ENCODE measurements around the gene KCTD15. TPM values are rescaled to one million over a fixed set of nuclear protein-coding genes. Genes with fewer than 3 reads are reported as not detected.

Gene KCTD15
- total RNA-seq, 4 donors from 2014 or later = 91.3 to 117 (median 95.0) TPM

DNA sequence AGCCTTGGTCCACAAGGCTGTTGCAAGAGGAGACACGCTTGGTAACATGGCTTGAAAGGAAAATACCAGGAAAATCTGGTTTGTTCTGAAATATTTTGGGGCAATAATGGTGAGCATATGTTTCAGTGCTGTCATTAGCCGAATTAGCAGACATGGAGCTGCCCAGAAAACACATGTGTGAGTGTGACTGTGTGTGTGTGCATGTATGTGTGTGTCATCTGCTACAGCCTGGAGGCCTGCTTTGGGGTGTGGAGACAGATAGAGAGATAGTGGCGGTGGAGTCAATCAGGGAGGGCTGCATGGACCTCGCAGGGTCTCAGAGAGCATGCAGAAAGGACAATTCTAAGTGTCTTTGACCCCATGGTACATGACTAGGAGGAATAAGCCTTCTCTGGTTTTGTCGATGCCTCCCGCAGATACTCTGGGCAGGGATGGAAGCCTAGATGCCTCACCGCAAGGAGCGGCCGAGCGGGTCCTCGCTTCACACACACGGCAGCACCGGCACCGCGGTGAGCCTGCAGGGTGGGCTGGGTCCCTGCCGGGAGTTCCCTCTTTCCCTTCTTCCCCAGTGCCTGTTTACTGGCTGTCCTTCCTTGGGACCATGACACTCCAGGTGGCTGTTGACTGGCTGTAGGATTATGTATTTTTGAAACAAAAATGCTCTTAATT lies 3.5 kb downstream of the KCTD15 start:
- H3K27me3 ChIP-seq = no peaks in the 10 kb centered on the region
- H3K4me1 ChIP-seq = peaks cover 23 to 75% (median 60%) of the 10 kb centered on the region in 4 donors
- DNase-seq (ENCODE audit: extremely low spot score) = no peak
- H3K9me3 ChIP-seq = no peaks in the 10 kb centered on the region
- intact Hi-C loops (cut with DNase I) = no loop called here
- peak overlapping the region; percentile 71 to 91 (median 82) for H3K4me3 ChIP-seq
- H3K36me3 ChIP-seq = peaks cover 0 to 48% (median 32%) of the 10 kb centered on the region in 4 donors
- WGBS = 85% methylated on average over 16 of the region's 16 CpGs
- H3K27ac ChIP-seq (replicated peaks in 1 of 4) = peak overlapping the region; percentile 96 to 97 (median 96)
- TF ChIP-seq, protein P1, sequence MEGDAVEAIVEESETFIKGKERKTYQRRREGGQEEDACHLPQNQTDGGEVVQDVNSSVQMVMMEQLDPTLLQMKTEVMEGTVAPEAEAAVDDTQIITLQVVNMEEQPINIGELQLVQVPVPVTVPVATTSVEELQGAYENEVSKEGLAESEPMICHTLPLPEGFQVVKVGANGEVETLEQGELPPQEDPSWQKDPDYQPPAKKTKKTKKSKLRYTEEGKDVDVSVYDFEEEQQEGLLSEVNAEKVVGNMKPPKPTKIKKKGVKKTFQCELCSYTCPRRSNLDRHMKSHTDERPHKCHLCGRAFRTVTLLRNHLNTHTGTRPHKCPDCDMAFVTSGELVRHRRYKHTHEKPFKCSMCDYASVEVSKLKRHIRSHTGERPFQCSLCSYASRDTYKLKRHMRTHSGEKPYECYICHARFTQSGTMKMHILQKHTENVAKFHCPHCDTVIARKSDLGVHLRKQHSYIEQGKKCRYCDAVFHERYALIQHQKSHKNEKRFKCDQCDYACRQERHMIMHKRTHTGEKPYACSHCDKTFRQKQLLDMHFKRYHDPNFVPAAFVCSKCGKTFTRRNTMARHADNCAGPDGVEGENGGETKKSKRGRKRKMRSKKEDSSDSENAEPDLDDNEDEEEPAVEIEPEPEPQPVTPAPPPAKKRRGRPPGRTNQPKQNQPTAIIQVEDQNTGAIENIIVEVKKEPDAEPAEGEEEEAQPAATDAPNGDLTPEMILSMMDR (IDR thresholded peaks at IDR 0.05) = no peak
- TF ChIP-seq POLR2AphosphoS5 (IDR thresholded peaks at IDR 0.05) (no peak), POLR2A (IDR thresholded peaks at IDR 0.05; ENCODE audit: low read depth) (no peak), EP300 (IDR thresholded peaks at IDR 0.05) (no peak)

DNA sequence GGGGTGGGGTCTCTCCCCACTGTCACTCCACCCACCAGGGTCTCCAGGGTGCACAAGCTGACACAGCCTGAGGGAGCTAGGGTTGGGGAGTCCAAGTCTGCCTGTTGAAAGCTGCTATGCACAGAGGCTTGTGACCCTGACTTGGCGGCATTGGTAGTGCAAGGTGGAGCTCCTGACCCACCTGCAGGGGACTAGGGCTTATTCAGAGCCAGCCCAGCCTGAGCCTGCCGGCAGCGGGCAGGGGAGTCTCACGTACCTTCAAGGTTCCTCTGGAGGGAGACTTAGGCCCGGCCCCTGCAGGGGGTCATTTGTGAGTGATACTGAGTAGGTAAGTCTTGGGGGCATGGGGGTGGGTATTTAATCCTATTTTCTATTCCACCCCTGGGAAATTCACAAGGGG lies 4.7 kb downstream of the KCTD15 start:
- no peak overlapping the region for H3K4me3 ChIP-seq
- H3K9me3 ChIP-seq = no peaks in the 10 kb centered on the region
- DNase-seq (ENCODE audit: extremely low spot score) = no peak
- intact Hi-C loops (cut with DNase I) = no loop called here
- no peaks in the 10 kb centered on the region for H3K27me3 ChIP-seq
- WGBS = 88% methylated on average over 4 of the region's 5 CpGs
- H3K36me3 ChIP-seq = peaks cover 0 to 52% (median 37%) of the 10 kb centered on the region in 4 donors
- peak overlapping the region in 2 of 4 donors; percentile 96 for H3K27ac ChIP-seq (replicated peaks in 1 of 4)
- TF ChIP-seq POLR2AphosphoS5 (IDR thresholded peaks at IDR 0.05) (no peak), EP300 (IDR thresholded peaks at IDR 0.05) (no peak), POLR2A (IDR thresholded peaks at IDR 0.05; ENCODE audit: low read depth) (no peak)
- TF ChIP-seq, protein P1 (IDR thresholded peaks at IDR 0.05) = no peak
- peaks cover 26 to 88% (median 72%) of the 10 kb centered on the region in 4 donors for H3K4me1 ChIP-seq

DNA sequence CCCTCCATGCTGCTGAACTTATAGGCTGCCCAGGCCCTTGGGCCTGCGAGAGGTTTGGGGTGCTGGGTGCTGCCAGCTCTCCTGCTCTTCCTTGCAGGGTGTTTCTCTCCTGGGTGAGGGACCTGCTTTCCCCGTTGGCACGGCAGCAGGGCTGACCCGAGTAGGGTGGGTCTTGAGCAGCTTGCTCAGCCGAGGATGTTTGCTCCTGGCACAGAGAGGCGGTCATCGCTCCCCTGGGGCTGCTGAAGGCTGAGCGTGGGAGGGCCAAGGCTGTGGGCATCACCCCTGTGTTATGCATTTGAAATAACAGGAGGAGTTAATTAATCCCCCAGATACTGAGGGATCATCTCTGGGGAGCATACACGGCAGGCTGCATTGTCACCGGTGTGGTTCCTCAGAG lies 5.3 kb downstream of the KCTD15 start:
- H3K27ac ChIP-seq (replicated peaks in 1 of 4) = peak overlapping the region; percentile 3 to 96 (median 86)
- 78% methylated on average over 6 of the region's 10 CpGs for WGBS
- no peak for DNase-seq (ENCODE audit: extremely low spot score)
- intact Hi-C loops (cut with DNase I) = no loop called here
- H3K9me3 ChIP-seq = no peaks in the 10 kb centered on the region
- H3K36me3 ChIP-seq = peaks cover 0 to 58% (median 43%) of the 10 kb centered on the region in 4 donors
- H3K4me3 ChIP-seq = no peak overlapping the region
- H3K27me3 ChIP-seq = no peaks in the 10 kb centered on the region
- no peak for TF ChIP-seq POLR2AphosphoS5 (IDR thresholded peaks at IDR 0.05)
- no peak for TF ChIP-seq POLR2A (IDR thresholded peaks at IDR 0.05; ENCODE audit: low read depth)
- no peak for TF ChIP-seq EP300 (IDR thresholded peaks at IDR 0.05)
- TF ChIP-seq, protein P1 (IDR thresholded peaks at IDR 0.05) = no peak
- H3K4me1 ChIP-seq = peaks cover 24 to 90% (median 74%) of the 10 kb centered on the region in 4 donors

DNA sequence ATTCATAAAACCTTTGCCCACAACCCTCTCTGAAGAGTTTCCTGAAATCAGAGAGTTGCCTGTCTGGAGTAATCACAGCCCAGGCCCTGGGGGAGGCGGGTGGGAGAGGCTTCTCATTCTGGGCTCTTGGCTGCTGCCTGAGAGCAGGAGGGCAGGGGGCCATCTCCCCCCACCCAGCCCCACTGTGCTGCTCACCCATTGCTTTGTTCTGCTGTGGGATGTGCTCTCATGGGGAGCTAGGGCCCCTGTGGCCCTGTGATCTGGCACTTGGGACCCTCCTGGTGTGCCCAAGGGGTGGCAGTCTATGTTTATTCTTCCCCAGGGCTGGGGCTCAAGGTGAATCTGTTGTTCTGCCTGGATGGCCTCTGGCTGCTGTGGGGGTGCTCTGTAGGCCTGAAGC lies 6.1 kb downstream of the KCTD15 start:
- no peaks in the 10 kb centered on the region for H3K9me3 ChIP-seq
- intact Hi-C loops (cut with DNase I) = no loop called here
- H3K36me3 ChIP-seq = peaks cover 0 to 66% (median 51%) of the 10 kb centered on the region in 4 donors
- H3K27ac ChIP-seq (replicated peaks in 1 of 4) = peak overlapping the region; percentile 75 to 96 (median 89)
- H3K27me3 ChIP-seq = no peaks in the 10 kb centered on the region
- no CpG with 5 or more reads among the region's 1 CpG for WGBS
- TF ChIP-seq POLR2A (IDR thresholded peaks at IDR 0.05; ENCODE audit: low read depth) = no peak
- TF ChIP-seq, protein P1 (IDR thresholded peaks at IDR 0.05) = no peak
- no peak for TF ChIP-seq EP300 (IDR thresholded peaks at IDR 0.05)
- TF ChIP-seq POLR2AphosphoS5 (IDR thresholded peaks at IDR 0.05) = no peak
- peaks cover 18 to 84% (median 72%) of the 10 kb centered on the region in 4 donors for H3K4me1 ChIP-seq
- no peak for DNase-seq (ENCODE audit: extremely low spot score)
- H3K4me3 ChIP-seq = no peak overlapping the region

Data from esophagus muscularis mucosa (tissue), 4 donors.